Right atrium auricular region (tissue), 2 donors: ENCODE measurements around the gene PRKAG2. TPM values are rescaled to one million over a fixed set of nuclear protein-coding genes. Genes with fewer than 3 reads are reported as not detected.

Source experiments
- DNase-seq: peaks from one replicate; pipeline ENCODE4 v3.0.0-alpha.2; 2019; ENCODE audit warnings: low spot score
- H3K27ac ChIP-seq, 2 donors: fragments of 200-600 bp; sonication (generic); 1 replicate in 1 of 2; 2 replicates in 1 of 2; pipeline ENCODE4 v1.5.1; 2016 to 2019
- H3K27me3 ChIP-seq, 2 donors: fragments of 200-600 bp; sonication (generic); one replicate each; pipeline versions ENCODE4 v1.5.1 to v1.6.0; 2017 to 2019
- H3K36me3 ChIP-seq: fragments of 200-600 bp; sonication (generic); one replicate; pipeline ENCODE4 v1.5.1; 2016
- H3K4me1 ChIP-seq, 2 donors: fragments of 200-600 bp; sonication (generic); one replicate each; pipeline versions ENCODE4 v1.5.1 to v1.6.0; 2017 to 2019
- H3K4me3 ChIP-seq, 2 donors: fragments of 200-600 bp; sonication (generic); 1 replicate in 1 of 2; 2 replicates in 1 of 2; pipeline ENCODE4 v1.5.1; 2017 to 2019; ENCODE audit warnings: mild to moderate bottlenecking in 1 of 2, moderate library complexity in 1 of 2
- H3K9me3 ChIP-seq, 2 donors: fragments of 200-600 bp; sonication (generic); one replicate each; pipeline ENCODE4 v1.5.1; 2019
- total RNA-seq, 2 donors: library from RNA; depleted of rRNA; stranded (reverse); fragments of >200 nt; gene quantifications; one replicate each; pipeline ENCODE4 v1.1.0, GENCODE V29; 2016
- TF ChIP-seq, protein P1 (sequence below), 2 donors: fragments of 200-600 bp; sonication (generic); IDR thresholded peaks; one replicate each; pipeline ENCODE4 v1.5.1; 2019; ENCODE audit warnings: antibody characterized with exemption in 2 of 2

PRKAG2 gene
- total RNA-seq, 2 donors from 2014 or later: 133 to 177 TPM

DNA sequence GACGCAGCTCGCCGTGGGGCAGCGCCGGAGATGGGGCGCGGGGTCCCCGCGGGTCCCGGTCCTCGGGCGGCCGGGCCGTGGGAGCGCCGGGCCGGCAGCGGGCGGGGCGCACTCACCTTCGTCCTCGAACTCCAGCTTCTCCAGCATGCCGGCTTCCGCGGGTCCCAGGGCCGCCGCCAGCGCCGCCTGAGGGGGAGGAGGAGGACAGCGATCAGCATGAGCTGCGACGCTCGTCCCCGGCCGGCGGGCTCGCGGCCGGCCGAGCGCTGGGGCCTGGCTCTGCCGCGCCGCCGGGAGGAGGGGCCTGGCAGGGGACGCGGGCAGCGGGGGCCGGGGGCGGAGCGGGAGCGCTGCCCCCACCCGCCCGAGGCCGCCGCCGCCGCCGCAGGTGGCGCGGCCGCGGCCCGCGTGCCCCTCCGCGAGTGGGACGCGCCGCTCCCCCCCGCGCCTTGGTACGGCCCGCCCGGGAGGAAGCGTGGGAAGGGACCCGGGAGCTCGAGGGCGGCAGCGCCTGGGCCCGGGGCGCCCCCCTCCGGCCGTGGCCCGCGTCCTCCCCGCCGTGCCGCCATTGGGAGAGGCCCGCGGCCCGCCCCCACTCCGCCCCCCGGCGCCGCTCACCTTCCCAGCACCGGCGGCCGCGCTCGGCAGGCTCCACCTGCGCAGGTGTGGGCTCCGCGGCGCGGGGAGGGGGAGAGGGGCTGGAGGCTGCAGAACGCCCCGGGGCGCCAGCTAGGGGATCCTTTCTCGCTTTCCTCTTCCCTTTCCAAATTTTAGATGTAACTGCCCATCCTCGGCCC, 244.8 kb downstream of the PRKAG2 start:
- TF ChIP-seq, protein P1, sequence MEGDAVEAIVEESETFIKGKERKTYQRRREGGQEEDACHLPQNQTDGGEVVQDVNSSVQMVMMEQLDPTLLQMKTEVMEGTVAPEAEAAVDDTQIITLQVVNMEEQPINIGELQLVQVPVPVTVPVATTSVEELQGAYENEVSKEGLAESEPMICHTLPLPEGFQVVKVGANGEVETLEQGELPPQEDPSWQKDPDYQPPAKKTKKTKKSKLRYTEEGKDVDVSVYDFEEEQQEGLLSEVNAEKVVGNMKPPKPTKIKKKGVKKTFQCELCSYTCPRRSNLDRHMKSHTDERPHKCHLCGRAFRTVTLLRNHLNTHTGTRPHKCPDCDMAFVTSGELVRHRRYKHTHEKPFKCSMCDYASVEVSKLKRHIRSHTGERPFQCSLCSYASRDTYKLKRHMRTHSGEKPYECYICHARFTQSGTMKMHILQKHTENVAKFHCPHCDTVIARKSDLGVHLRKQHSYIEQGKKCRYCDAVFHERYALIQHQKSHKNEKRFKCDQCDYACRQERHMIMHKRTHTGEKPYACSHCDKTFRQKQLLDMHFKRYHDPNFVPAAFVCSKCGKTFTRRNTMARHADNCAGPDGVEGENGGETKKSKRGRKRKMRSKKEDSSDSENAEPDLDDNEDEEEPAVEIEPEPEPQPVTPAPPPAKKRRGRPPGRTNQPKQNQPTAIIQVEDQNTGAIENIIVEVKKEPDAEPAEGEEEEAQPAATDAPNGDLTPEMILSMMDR (IDR thresholded peaks at IDR 0.05): peak in 1 of 2 donors; percentile 65
- peak overlapping the region; percentile 92 for H3K27ac ChIP-seq
- H3K9me3 ChIP-seq: no peaks in the 10 kb centered on the region
- H3K4me1 ChIP-seq: peaks cover 0 to 40% of the 10 kb centered on the region in 2 donors
- peak; percentile 68 for DNase-seq
- H3K36me3 ChIP-seq: peaks cover 8% of the 10 kb centered on the region
- peak overlapping the region; percentile 62 to 65 for H3K4me3 ChIP-seq
- no peaks in the 10 kb centered on the region for H3K27me3 ChIP-seq

DNA sequence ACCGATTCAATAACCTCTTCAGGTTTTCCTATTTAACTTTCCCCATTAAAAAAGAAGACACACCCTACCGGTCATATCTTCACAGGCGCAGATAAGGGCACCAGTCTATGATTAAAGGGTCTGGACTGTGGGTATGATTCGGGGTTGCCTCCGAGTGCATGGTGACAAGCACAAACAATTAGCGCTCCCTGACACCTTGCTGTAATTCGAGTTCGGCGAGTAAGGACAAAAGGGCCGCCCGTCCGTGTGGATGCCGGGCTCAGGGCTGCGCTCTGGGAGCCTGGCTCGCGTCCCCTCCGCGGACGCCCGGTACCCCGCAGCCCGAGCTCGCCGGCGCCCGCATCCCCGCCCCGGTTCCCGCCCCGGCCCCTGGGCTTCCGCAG, 245.4 kb downstream of the PRKAG2 start:
- peaks cover 0 to 46% of the 10 kb centered on the region in 2 donors for H3K4me1 ChIP-seq

DNA sequence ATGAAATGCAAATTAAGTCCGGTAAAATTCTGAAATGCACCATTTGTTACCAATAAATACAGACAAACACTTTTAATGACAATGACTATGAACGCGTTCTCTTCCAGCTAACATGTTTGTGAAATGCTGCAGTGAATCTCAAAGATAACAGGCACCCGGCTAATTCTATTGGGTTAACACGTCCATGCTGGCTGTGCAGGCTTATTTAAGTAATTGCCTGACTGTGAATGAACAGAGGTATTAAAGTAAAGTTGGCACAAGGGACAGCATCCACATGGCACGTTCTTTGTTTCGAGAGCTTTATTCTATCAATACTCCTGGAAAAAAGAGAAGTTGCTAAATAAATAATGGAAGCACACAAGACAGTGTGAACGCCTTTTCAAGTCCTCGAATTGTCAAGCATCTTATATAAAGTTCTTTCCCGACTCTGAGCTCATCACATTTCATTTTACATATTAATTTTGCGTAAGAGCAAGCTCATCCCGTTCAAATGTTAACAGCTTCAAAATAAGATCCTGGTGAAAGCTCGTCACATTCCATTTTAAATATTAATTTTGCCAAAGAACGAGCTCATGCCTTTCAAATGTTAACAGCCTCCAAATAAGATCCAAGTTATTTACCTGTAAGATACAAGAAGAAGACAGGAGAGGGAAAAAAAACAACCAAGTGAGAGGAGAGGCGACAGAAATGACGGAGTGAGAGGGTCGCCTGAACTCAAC, 245.9 kb downstream of the PRKAG2 start:
- TF ChIP-seq, protein P1 (IDR thresholded peaks at IDR 0.05): no peak
- Histone ChIP-seq H3K9me3 (no peaks in the 10 kb centered on the region), H3K27me3 (no peaks in the 10 kb centered on the region), H3K4me1 (peaks cover 0 to 47% of the 10 kb centered on the region in 2 donors), H3K27ac (peak overlapping the region; percentile 92), H3K36me3 (peaks cover 8% of the 10 kb centered on the region), H3K4me3 (peak overlapping the region; percentile 62 to 65)
- no peak for DNase-seq

More for the DNA sequence above, 245.4 kb downstream of the PRKAG2 start:
- DNase-seq: no peak
- Histone ChIP-seq H3K36me3 (peaks cover 8% of the 10 kb centered on the region), H3K4me3 (peak overlapping the region; percentile 62 to 65), H3K27ac (peak overlapping the region; percentile 92), H3K9me3 (no peaks in the 10 kb centered on the region), H3K27me3 (no peaks in the 10 kb centered on the region)
- TF ChIP-seq, protein P1 (IDR thresholded peaks at IDR 0.05): peak in 1 of 2 donors; percentile 18

DNA sequence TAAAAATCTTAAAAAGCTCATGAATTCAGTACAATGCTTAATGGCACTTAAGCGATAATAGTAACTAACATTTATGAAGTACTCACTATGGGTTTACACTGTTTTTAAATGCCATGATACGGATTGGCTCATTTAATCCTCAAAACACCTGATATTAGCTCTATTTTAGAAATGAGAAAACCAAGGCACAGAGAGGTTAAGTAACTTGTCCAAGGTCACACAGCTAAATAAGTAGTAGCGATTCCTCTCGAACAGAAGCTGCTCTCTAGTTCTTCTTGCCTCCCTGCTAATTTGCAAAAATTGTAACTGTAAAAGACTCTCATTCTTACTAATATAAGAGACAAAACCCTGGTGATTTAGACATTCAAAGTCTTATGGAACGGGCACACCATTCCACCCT, 246.6 kb downstream of the PRKAG2 start:
- H3K36me3 ChIP-seq: peaks cover 9% of the 10 kb centered on the region
- DNase-seq: no peak
- TF ChIP-seq, protein P1 (IDR thresholded peaks at IDR 0.05): no peak
- peak overlapping the region; percentile 92 for H3K27ac ChIP-seq
- peaks cover 0 to 51% of the 10 kb centered on the region in 2 donors for H3K4me1 ChIP-seq
- no peaks in the 10 kb centered on the region for H3K9me3 ChIP-seq
- peak overlapping the region; percentile 62 to 65 for H3K4me3 ChIP-seq
- H3K27me3 ChIP-seq: no peaks in the 10 kb centered on the region

DNA sequence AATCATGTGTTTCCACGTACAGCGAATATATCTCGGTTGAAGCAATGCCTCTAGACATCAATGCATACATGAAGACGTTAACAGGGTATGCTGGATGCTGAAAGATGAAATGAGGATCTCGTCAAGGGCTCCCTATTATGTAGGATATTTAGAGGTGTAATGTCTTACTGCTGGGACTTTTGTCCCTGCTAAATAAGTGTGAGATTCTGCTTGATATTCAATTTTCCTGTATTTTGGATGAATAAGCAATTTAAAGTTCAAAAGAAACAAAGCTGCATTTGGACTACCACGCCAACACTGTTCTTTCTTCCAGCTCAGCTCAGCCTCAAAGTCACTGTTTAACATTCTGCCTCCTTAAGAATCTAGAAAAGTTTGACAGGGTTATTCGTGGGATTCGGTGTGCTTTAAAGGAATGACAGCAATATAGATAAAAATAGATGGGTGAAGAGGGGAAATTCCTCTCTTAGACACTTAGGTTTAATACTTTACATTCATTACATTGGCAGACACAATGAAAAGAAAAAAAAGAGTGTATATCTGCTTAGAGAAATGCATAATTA, 247.1 kb downstream of the PRKAG2 start:
- peak overlapping the region in 1 of 2 donors; percentile 62 for H3K4me3 ChIP-seq
- peaks cover 11% of the 10 kb centered on the region for H3K36me3 ChIP-seq
- H3K27me3 ChIP-seq: no peaks in the 10 kb centered on the region
- no peak for DNase-seq
- H3K9me3 ChIP-seq: no peaks in the 10 kb centered on the region
- TF ChIP-seq, protein P1 (IDR thresholded peaks at IDR 0.05): no peak
- peak overlapping the region; percentile 92 for H3K27ac ChIP-seq
- peaks cover 0 to 57% of the 10 kb centered on the region in 2 donors for H3K4me1 ChIP-seq
